NCI-H345 (cell line): ENCODE results near the gene FBXW8.

Experiments
- DNase-seq: peaks from one replicate; lab custom pipeline; 2025; lab: John Stamatoyannopoulos, UW

FBXW8 gene

GRCh38 chr12:116959198-116959460 is 48.4 kb downstream of the FBXW8 start:
- DNase-seq, result no peak

- DNase-seq, result no peak
These were observed 49.2 kb downstream of the FBXW8 start for GRCh38 chr12:116959845-116960514.

- DNase-seq, result no peak
These were observed 51.4 kb downstream of the FBXW8 start for GRCh38 chr12:116962197-116962596.

GRCh38 chr12:116962783-116963356 is 52.1 kb downstream of the FBXW8 start:
- no peak for DNase-seq

- DNase-seq, result peak; percentile 75
These were observed 53.6 kb downstream of the FBXW8 start for GRCh38 chr12:116964054-116965050.

GRCh38 chr12:116968986-116969385 is 58.2 kb downstream of the FBXW8 start:
- no peak for DNase-seq

- DNase-seq, result no peak
These were observed 59.1 kb downstream of the FBXW8 start for GRCh38 chr12:116969615-116970585.

- DNase-seq, result no peak
These were observed 60.5 kb downstream of the FBXW8 start for GRCh38 chr12:116971222-116971621.

GRCh38 chr12:116975779-116976393 is 65.1 kb downstream of the FBXW8 start:
- no peak for DNase-seq

GRCh38 chr12:116977465-116978380 is 67.0 kb downstream of the FBXW8 start:
- DNase-seq, result no peak

- DNase-seq, result no peak
These were observed 68.2 kb downstream of the FBXW8 start for GRCh38 chr12:116978791-116979508.

- no peak for DNase-seq
These were observed 69.3 kb downstream of the FBXW8 start for GRCh38 chr12:116980083-116980482.

GRCh38 chr12:116982791-116983411 is 72.2 kb downstream of the FBXW8 start:
- no peak for DNase-seq

- no peak for DNase-seq
These were observed 73.3 kb downstream of the FBXW8 start for GRCh38 chr12:116984098-116984497.

GRCh38 chr12:116990329-116990728 is 79.6 kb downstream of the FBXW8 start:
- no peak for DNase-seq

- no peak for DNase-seq
These were observed 80.5 kb downstream of the FBXW8 start for GRCh38 chr12:116990971-116991966.

GRCh38 chr12:116996093-116996492 is 85.3 kb downstream of the FBXW8 start:
- DNase-seq, result no peak

- no peak for DNase-seq
These were observed 85.9 kb downstream of the FBXW8 start for GRCh38 chr12:116996621-116997020.
